CD4-positive, alpha-beta memory T cell (primary cell): Measurements from ENCODE around the gene ZNF763. TPM values are rescaled to one million over a fixed set of nuclear protein-coding genes. Genes with fewer than 3 reads are reported as not detected.
A peak's percentile ranks its signal among the peaks of the same experiment; 100 is the strongest.
"Not testable (repeated sequence)": the region's sequence is repeated elsewhere in the genome, so short reads cannot be mapped to it uniquely, and the experiment has no call there.

Experiments
- CTCF ChIA-PET: fragments of 350-600 bp; sonication (Branson Sonifier 250); formaldehyde crosslinking; loops from one replicate; lab custom pipeline; 2021; ENCODE audit warnings: inconsistent platforms; ENCODE audit not compliant: partially characterized antibody; lab: Charles Lee
- POLR2A ChIA-PET: fragments of 350-600 bp; sonication (Branson Sonifier 250); formaldehyde crosslinking; loops from one replicate; lab custom pipeline; 2021; ENCODE audit not compliant: partially characterized antibody; lab: Charles Lee
- DNase-seq, 5 donors: peaks; one replicate each; pipeline versions ENCODE4 v3.0.0 to v3.0.0-alpha.2; 2020 to 2022; ENCODE audit warnings: mixed read lengths in 1 of 5
- H3K27ac ChIP-seq: one replicate; pipeline ENCODE4 v1.7.0; 2013; ENCODE audit warnings: low read depth, low read length
- H3K27me3 ChIP-seq: 2 replicates; pipeline ENCODE4 v1.7.0; 2013; ENCODE audit warnings: mild to moderate bottlenecking, low read length, moderate library complexity; ENCODE audit not compliant: insufficient read depth
- H3K36me3 ChIP-seq: 2 replicates; pipeline ENCODE4 v1.7.0; 2013; ENCODE audit warnings: mild to moderate bottlenecking, low read length, moderate library complexity; ENCODE audit not compliant: insufficient read depth
- H3K4me1 ChIP-seq: 2 replicates; pipeline ENCODE4 v1.7.0; 2013; ENCODE audit warnings: mild to moderate bottlenecking, low read length, moderate library complexity; ENCODE audit not compliant: insufficient read depth
- H3K4me3 ChIP-seq, 2 donors: one replicate each; pipeline ENCODE4 v1.7.0; 2013; ENCODE audit warnings: low read length in 2 of 2, mild to moderate bottlenecking in 1 of 2
- H3K9me3 ChIP-seq, 2 donors: one replicate each; pipeline ENCODE4 v1.7.0; 2013; ENCODE audit warnings: low read length in 2 of 2, control low read depth in 1 of 2; ENCODE audit not compliant: control insufficient read depth in 1 of 2
- H3K27ac Mint-ChIP-seq, 7 donors: one replicate each; pipeline ENCODE4 v1.8.0; 2020 to 2021; ENCODE audit warnings: mixed read lengths in 7 of 7, mild to moderate bottlenecking in 6 of 7, inconsistent platforms in 3 of 7, moderate library complexity in 3 of 7
- H3K27me3 Mint-ChIP-seq, 2 donors: one replicate each; pipeline ENCODE4 v1.8.0; 2020 to 2021; ENCODE audit warnings: mixed read lengths in 2 of 2
- H3K36me3 Mint-ChIP-seq, 2 donors: one replicate each; pipeline ENCODE4 v1.8.0; 2020 to 2021; ENCODE audit warnings: mixed read lengths in 2 of 2, inconsistent platforms in 1 of 2, mild to moderate bottlenecking in 1 of 2
- H3K4me1 Mint-ChIP-seq, 4 donors: one replicate each; pipeline ENCODE4 v1.8.0; 2020 to 2021; ENCODE audit warnings: mixed read lengths in 4 of 4, mild to moderate bottlenecking in 1 of 4
- H3K4me3 Mint-ChIP-seq, 8 donors: one replicate each; pipeline ENCODE4 v1.8.0; 2020 to 2021; ENCODE audit warnings: mixed read lengths in 8 of 8, mild to moderate bottlenecking in 7 of 8, moderate library complexity in 6 of 8, inconsistent platforms in 3 of 8
- H3K9me3 Mint-ChIP-seq, 8 donors: one replicate each; pipeline ENCODE4 v1.8.0; 2020 to 2021; ENCODE audit warnings: mixed read lengths in 8 of 8, mild to moderate bottlenecking in 5 of 8, inconsistent platforms in 3 of 8, moderate library complexity in 1 of 8
- intact Hi-C: fragments of 100-400 bp; cut with micrococcal nuclease; formaldehyde crosslinking; loops from one replicate; pipeline ENCODE4 v1.15.1; 2023
- polyA plus RNA-seq, 2 donors: library from polyadenylated mRNA; unstranded; fragments of 300-500 nt; fragmentation: Illumina TruSeq; gene quantifications; one replicate each; pipeline ENCODE4 v1.2.3, GENCODE V29; 2021
- total RNA-seq, 2 experiments: library from RNA; stranded (reverse); gene quantifications; one replicate each; pipeline ENCODE4 v1.2.3, GENCODE V29; 2021

ZNF763 gene
- total and polyA plus RNA-seq, 4 experiments from 2014 or later = 2.6 to 16.4 (median 9.0) TPM

DNA sequence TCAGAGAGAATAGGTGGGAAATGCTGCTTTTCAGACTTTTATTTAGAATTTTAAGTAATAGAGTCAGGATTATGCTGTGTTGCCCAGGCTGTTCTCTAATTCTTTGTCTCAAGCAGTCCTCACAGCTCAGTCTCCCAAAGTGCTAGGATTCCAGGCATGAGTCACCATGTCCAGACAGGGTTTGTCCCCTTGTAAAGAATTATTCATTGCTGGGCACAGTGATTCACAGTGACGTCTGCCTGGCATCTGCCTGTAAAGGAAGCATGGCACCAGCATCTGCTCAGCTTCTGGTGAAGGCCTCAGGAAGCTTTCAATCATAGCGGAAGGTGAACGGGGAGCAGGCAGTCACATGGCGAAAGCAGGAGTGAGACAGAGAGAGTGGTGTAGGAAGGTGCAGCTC lies 17.7 kb downstream of the ZNF763 start:
- CTCF ChIA-PET = interaction anchor here (1.0 to 4.7 kb wide), 4 partner anchors 19 to 104 kb away, joined by 3 to 20 read pairs (median 11); partner anchors contain the start of gene ZNF700
- POLR2A ChIA-PET = interaction anchor here (0.8 kb wide), 1 partner anchor 59 kb away, joined by 4 read pairs; no protein-coding TSS in a partner anchor

DNA sequence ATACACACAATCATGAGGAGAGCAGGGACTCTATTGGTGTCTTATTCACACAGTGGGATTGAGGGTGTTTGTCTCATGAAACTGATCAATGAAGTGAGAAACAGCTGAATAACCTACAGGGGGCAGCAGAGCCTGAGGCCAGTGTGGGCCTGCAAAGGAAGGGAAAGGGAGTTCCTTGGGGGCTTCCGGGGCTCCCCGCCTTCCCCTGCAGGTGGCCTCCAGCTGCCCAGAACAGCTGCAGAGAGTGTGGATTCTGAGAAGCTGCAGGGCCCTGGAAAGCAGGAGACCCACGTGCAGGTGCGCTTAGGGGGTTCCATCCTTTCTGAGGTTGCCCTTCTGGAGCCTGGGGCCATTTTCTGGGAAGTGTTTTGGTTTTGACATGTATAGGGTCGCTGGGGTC lies 20.1 kb downstream of the ZNF763 start:
- CTCF ChIA-PET = interaction anchor here (0.9 to 4.7 kb wide), 7 partner anchors 11 to 187 kb away, joined by 3 to 20 read pairs (median 4); partner anchors contain the start of genes ZNF491, ZNF700 and ZNF763

More for the DNA sequence above, 17.7 kb downstream of the ZNF763 start:
- no peak overlapping the region for H3K4me3 ChIP-seq
- H3K27me3 ChIP-seq = no peaks in the 10 kb centered on the region
- H3K27ac ChIP-seq = no peak overlapping the region
- DNase-seq = no peak
- H3K4me1 Mint-ChIP-seq = peaks cover 0 to 4% (median 3%) of the 10 kb centered on the region in 4 donors
- intact Hi-C loops = no loop called here
- H3K4me3 Mint-ChIP-seq = no peak overlapping the region
- H3K9me3 Mint-ChIP-seq = peaks cover 0 to 56% (median 52%) of the 10 kb centered on the region in 8 donors
- no peak overlapping the region for H3K27ac Mint-ChIP-seq
- H3K36me3 Mint-ChIP-seq = peaks cover 27 to 29% of the 10 kb centered on the region in 2 donors
- peaks cover 15 to 43% of the 10 kb centered on the region in 2 donors for H3K9me3 ChIP-seq
- no peaks in the 10 kb centered on the region for H3K36me3 ChIP-seq
- no peaks in the 10 kb centered on the region for H3K27me3 Mint-ChIP-seq
- peaks cover 7% of the 10 kb centered on the region for H3K4me1 ChIP-seq

GRCh38 chr19:11986754-11987153 lies 21.9 kb downstream of the ZNF763 start:
- intact Hi-C loops = loop anchor here (1.0 to 5.0 kb wide), 2 partner anchors 155 to 174 kb away; partner anchors contain the start of gene ZNF440
- no peaks in the 10 kb centered on the region for H3K27me3 ChIP-seq
- H3K9me3 Mint-ChIP-seq = peaks cover 0 to 16% (median 12%) of the 10 kb centered on the region in 8 donors
- no peak overlapping the region for H3K27ac ChIP-seq
- H3K4me3 ChIP-seq = no peak overlapping the region
- peak overlapping the region in 1 of 7 donors; percentile 95 for H3K27ac Mint-ChIP-seq
- peaks cover 0 to 18% of the 10 kb centered on the region in 2 donors for H3K36me3 Mint-ChIP-seq
- POLR2A ChIA-PET = interaction anchor here (0.6 to 5.8 kb wide), 5 partner anchors 23 to 562 kb away, joined by 3 to 95 read pairs (median 6); partner anchors contain the start of genes ZNF491, ZNF563, ZNF700 and ZNF763
- CTCF ChIA-PET = interaction anchor here (3.7 to 7.5 kb wide), 6 partner anchors 12 to 189 kb away, joined by 17 to 177 read pairs (median 72); partner anchors contain the start of genes ZNF491, ZNF700 and ZNF763
- H3K4me1 ChIP-seq = peaks cover 7% of the 10 kb centered on the region
- no peak for DNase-seq
- no peaks in the 10 kb centered on the region for H3K36me3 ChIP-seq
- no peaks in the 10 kb centered on the region for H3K27me3 Mint-ChIP-seq
- peaks cover 12 to 22% (median 15%) of the 10 kb centered on the region in 4 donors for H3K4me1 Mint-ChIP-seq
- peak overlapping the region in 5 of 8 donors; percentile 26 to 99 (median 52) for H3K4me3 Mint-ChIP-seq
- peaks cover under 1 to 2% of the 10 kb centered on the region in 2 donors for H3K9me3 ChIP-seq

More for the DNA sequence above, 20.1 kb downstream of the ZNF763 start:
- Mint-ChIP-seq H3K9me3 (peaks cover 0 to 32% (median 28%) of the 10 kb centered on the region in 8 donors), H3K4me1 (peaks cover 5 to 16% (median 10%) of the 10 kb centered on the region in 4 donors), H3K36me3 (peaks cover 3 to 14% of the 10 kb centered on the region in 2 donors), H3K4me3 (no peak overlapping the region), H3K27ac (peak overlapping the region in 1 of 7 donors; percentile 55), H3K27me3 (no peaks in the 10 kb centered on the region)
- Histone ChIP-seq H3K36me3 (no peaks in the 10 kb centered on the region), H3K9me3 (peaks cover 5 to 19% of the 10 kb centered on the region in 2 donors), H3K27me3 (no peaks in the 10 kb centered on the region), H3K27ac (no peak overlapping the region), H3K4me1 (peaks cover 7% of the 10 kb centered on the region), H3K4me3 (no peak overlapping the region)
- no peak for DNase-seq
- POLR2A ChIA-PET = interaction anchor here (1.0 kb wide), 1 partner anchor 20 kb away, joined by 6 read pairs; the partner anchor contains the start of gene ZNF763
- intact Hi-C loops = loop anchor here (5.0 kb wide), 1 partner anchor 173 kb away; the partner anchor contains the start of gene ZNF440

GRCh38 chr19:11987405-11988281 lies 22.8 kb downstream of the ZNF763 start:
- Mint-ChIP-seq H3K27me3 (no peaks in the 10 kb centered on the region), H3K4me1 (peaks cover 15 to 29% (median 18%) of the 10 kb centered on the region in 4 donors), H3K4me3 (peak overlapping the region; percentile 91 to 99 (median 98)), H3K9me3 (peaks cover 0 to 7% (median 3%) of the 10 kb centered on the region in 8 donors), H3K27ac (peak overlapping the region; percentile 95 to 99 (median 97)), H3K36me3 (peaks cover 0 to 20% of the 10 kb centered on the region in 2 donors)
- no peaks in the 10 kb centered on the region for H3K36me3 ChIP-seq
- intact Hi-C loops = loop anchor here (1.0 to 5.0 kb wide), 5 partner anchors 23 to 190 kb away; partner anchors contain the start of gene ZNF440
- H3K9me3 ChIP-seq = no peaks in the 10 kb centered on the region
- no peaks in the 10 kb centered on the region for H3K27me3 ChIP-seq
- H3K4me1 ChIP-seq = peaks cover 7% of the 10 kb centered on the region
- peak overlapping the region; percentile 73 for H3K27ac ChIP-seq
- ChIA-PET CTCF (interaction anchor here (0.7 to 7.5 kb wide), 18 partner anchors 12 to 606 kb away, joined by 3 to 177 read pairs (median 6); partner anchors contain the start of genes ZNF433, ZNF491, ZNF625 and ZNF69), POLR2A (interaction anchor here (0.7 to 5.8 kb wide), 17 partner anchors 10 to 790 kb away, joined by 3 to 95 read pairs (median 4); partner anchors contain the start of genes ZNF136, ZNF440, ZNF442 and ZNF491)
- peak; percentile 83 to 92 (median 85) for DNase-seq
- H3K4me3 ChIP-seq = peak overlapping the region; percentile 66 to 67

GRCh38 chr19:11989112-11989456 lies 24.2 kb downstream of the ZNF763 start:
- H3K4me3 ChIP-seq = peak overlapping the region in 1 of 2 donors; percentile 66

DNA sequence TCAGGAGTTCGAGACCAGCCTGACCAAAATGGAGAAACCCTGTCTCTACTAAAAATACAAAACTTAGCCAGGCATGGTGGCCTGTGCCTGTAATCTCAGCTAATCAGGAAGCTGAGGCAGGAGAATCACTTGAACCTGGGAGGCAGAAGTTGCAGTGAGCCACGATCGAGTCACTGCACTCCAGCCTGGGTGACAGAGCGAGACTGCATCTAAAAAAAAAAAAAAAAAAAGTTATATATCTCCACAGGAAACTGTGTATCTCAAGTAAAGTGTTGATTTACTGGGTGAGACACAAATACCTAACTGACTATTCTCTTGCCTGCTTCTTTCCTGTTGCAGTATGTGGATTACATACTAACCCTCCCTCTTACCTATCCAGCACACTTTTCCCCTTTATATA lies 27.1 kb downstream of the ZNF763 start:
- POLR2A ChIA-PET, H3K4me3 Mint-ChIP-seq, H3K9me3 ChIP-seq, H3K9me3 Mint-ChIP-seq, H3K27me3 Mint-ChIP-seq, intact Hi-C loops, H3K27me3 ChIP-seq, H3K4me1 ChIP-seq, H3K36me3 ChIP-seq, H3K4me3 ChIP-seq, DNase-seq, H3K27ac ChIP-seq: not testable (repeated sequence)
- CTCF ChIA-PET = interaction anchor here (0.6 to 7.5 kb wide), 7 partner anchors 28 to 194 kb away, joined by 3 to 177 read pairs (median 16); partner anchors contain the start of genes ZNF491, ZNF700 and ZNF763
- peaks cover 22 to 47% (median 26%) of the 10 kb centered on the region in 4 donors for H3K4me1 Mint-ChIP-seq
- H3K27ac Mint-ChIP-seq = peak overlapping the region in 3 of 7 donors; percentile 9 to 43 (median 41)
- peaks cover 10 to 27% of the 10 kb centered on the region in 2 donors for H3K36me3 Mint-ChIP-seq

More at GRCh38 chr19:11989112-11989456, 24.2 kb downstream of the ZNF763 start:
- peaks cover 7% of the 10 kb centered on the region for H3K4me1 ChIP-seq
- intact Hi-C loops = loop anchor here (1.0 to 5.0 kb wide), 2 partner anchors 108 to 177 kb away; partner anchors contain the start of gene ZNF440
- no peaks in the 10 kb centered on the region for H3K27me3 Mint-ChIP-seq
- H3K27me3 ChIP-seq = no peaks in the 10 kb centered on the region
- H3K4me1 Mint-ChIP-seq = peaks cover 22 to 39% (median 25%) of the 10 kb centered on the region in 4 donors
- H3K4me3 Mint-ChIP-seq = peak overlapping the region; percentile 91 to 99 (median 98)
- H3K9me3 Mint-ChIP-seq = peaks cover 0 to 4% (median 0%) of the 10 kb centered on the region in 8 donors
- peak overlapping the region; percentile 73 for H3K27ac ChIP-seq
- DNase-seq = no peak
- peak overlapping the region; percentile 91 to 98 (median 95) for H3K27ac Mint-ChIP-seq
- H3K9me3 ChIP-seq = no peaks in the 10 kb centered on the region
- no peaks in the 10 kb centered on the region for H3K36me3 ChIP-seq
- CTCF ChIA-PET = interaction anchor here (1.1 to 7.5 kb wide), 17 partner anchors 9 to 507 kb away, joined by 3 to 177 read pairs (median 6); partner anchors contain the start of genes ZNF491, ZNF625, ZNF69 and ZNF700
- peaks cover 0 to 24% of the 10 kb centered on the region in 2 donors for H3K36me3 Mint-ChIP-seq
- POLR2A ChIA-PET = interaction anchor here (0.6 to 5.8 kb wide), 10 partner anchors 8 to 191 kb away, joined by 4 to 95 read pairs (median 5); partner anchors contain the start of genes ZNF440, ZNF491, ZNF700 and ZNF763
